ENCODE results near the gene IL7R. TPM values are rescaled to one million over a fixed set of nuclear protein-coding genes. Genes with fewer than 3 reads are reported as not detected.

The IL7R gene
- total and polyA plus RNA-seq, 2 experiments from 2014 or later, result not detected

DNA sequence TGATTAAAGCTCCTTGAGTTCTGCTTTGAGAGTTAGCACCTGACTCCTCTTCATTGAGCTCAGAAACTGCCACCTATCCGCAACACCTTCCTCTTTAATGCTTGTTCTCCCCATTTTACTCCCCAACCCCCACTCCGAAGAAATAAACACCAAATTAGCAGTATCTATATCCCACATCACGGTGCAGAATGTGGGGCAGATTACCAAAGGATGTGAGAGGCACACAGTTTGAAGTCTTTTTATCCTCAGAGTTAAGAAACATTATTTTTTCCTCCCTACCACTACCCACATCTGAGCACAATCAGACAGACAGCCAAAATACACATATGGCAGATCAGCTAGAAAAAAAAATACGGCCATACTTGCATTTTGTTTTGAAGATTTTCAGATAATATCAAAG, 26.1 kb upstream of the IL7R start:
- no peak for TF ChIP-seq CTCF (IDR thresholded peaks at IDR 0.05; ENCODE audit: low read depth, low read length)
- Histone ChIP-seq H3K9me3 (ENCODE audit: low read depth) (no peaks in the 10 kb centered on the region), H3K27ac (no peak overlapping the region), H3K27me3 (no peaks in the 10 kb centered on the region), H3K36me3 (no peaks in the 10 kb centered on the region), H3K4me3 (no peak overlapping the region), H3K4me1 (ENCODE audit: low read depth) (no peaks in the 10 kb centered on the region)
- DNase-seq (ENCODE audit: low read depth in 1 of 2, low spot score in 1 of 2), result no peak

DNA sequence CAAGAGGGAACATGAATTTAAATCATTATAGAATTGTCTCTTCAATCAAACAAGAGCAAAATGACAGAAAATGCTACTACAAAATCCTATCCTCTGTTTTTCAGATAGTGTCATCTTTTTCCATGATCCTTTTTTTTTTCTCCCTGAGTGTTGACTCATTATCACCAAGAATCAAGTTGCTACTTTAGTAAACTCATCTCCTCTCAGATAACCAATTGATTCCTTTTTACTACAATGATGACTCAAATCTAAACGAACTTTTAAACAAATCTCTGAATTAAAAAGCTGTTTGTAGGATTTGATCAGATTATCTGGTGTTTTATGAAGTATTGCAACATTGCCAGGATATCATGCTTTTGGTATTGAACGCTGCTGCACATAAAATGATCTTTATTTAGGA, 23.9 kb upstream of the IL7R start:
- Histone ChIP-seq H3K9me3 (ENCODE audit: low read depth) (no peaks in the 10 kb centered on the region), H3K27ac (no peak overlapping the region), H3K27me3 (no peaks in the 10 kb centered on the region), H3K36me3 (no peaks in the 10 kb centered on the region), H3K4me1 (ENCODE audit: low read depth) (no peaks in the 10 kb centered on the region), H3K4me3 (no peak overlapping the region)
- DNase-seq (ENCODE audit: low read depth in 1 of 2, low spot score in 1 of 2), result no peak
- no peak for TF ChIP-seq CTCF (IDR thresholded peaks at IDR 0.05; ENCODE audit: low read depth, low read length)

GRCh38 chr5:35833224-35833623, 23.5 kb upstream of the IL7R start:
- no peaks in the 10 kb centered on the region for H3K9me3 ChIP-seq (ENCODE audit: low read depth)
- no peak overlapping the region for H3K27ac ChIP-seq

GRCh38 chr5:35835796-35836742, 20.6 kb upstream of the IL7R start:
- no peaks in the 10 kb centered on the region for H3K27me3 ChIP-seq
- no peaks in the 10 kb centered on the region for H3K36me3 ChIP-seq
- no peak overlapping the region for H3K27ac ChIP-seq
- H3K4me3 ChIP-seq, result no peak overlapping the region
- no peak for TF ChIP-seq CTCF (IDR thresholded peaks at IDR 0.05; ENCODE audit: low read depth, low read length)
- no peaks in the 10 kb centered on the region for H3K9me3 ChIP-seq (ENCODE audit: low read depth)
- DNase-seq (ENCODE audit: low read depth in 1 of 2, low spot score in 1 of 2), result no peak
- no peaks in the 10 kb centered on the region for H3K4me1 ChIP-seq (ENCODE audit: low read depth)

More at GRCh38 chr5:35833224-35833623, 23.5 kb upstream of the IL7R start:
- H3K36me3 ChIP-seq, result no peaks in the 10 kb centered on the region
- no peak for TF ChIP-seq CTCF (IDR thresholded peaks at IDR 0.05; ENCODE audit: low read depth, low read length)
- no peaks in the 10 kb centered on the region for H3K4me1 ChIP-seq (ENCODE audit: low read depth)
- H3K4me3 ChIP-seq, result no peak overlapping the region
- no peaks in the 10 kb centered on the region for H3K27me3 ChIP-seq
- no peak for DNase-seq (ENCODE audit: low read depth in 1 of 2, low spot score in 1 of 2)

- DNase-seq (ENCODE audit: low read depth in 1 of 2, low spot score in 1 of 2), result no peak
- H3K4me3 ChIP-seq, result no peak overlapping the region
- H3K36me3 ChIP-seq, result no peaks in the 10 kb centered on the region
- H3K27me3 ChIP-seq, result no peaks in the 10 kb centered on the region
- TF ChIP-seq CTCF (IDR thresholded peaks at IDR 0.05; ENCODE audit: low read depth, low read length), result no peak
- H3K9me3 ChIP-seq (ENCODE audit: low read depth), result no peaks in the 10 kb centered on the region
- H3K27ac ChIP-seq, result no peak overlapping the region
- H3K4me1 ChIP-seq (ENCODE audit: low read depth), result no peaks in the 10 kb centered on the region
These were observed 18.2 kb upstream of the IL7R start for GRCh38 chr5:35838370-35839042.

Data from cardiac muscle cell (in vitro differentiated cells and primary cell).